ENCODE results near the gene PHOX2B. TPM values are rescaled to one million over a fixed set of nuclear protein-coding genes. Genes with fewer than 3 reads are reported as not detected.

The PHOX2B gene
- total RNA-seq, 2 donors from 2014 or later, result 0.56 TPM; not detected in 1

- no peak for TF ChIP-seq CTCF (IDR thresholded peaks at IDR 0.05)
- H3K27me3 ChIP-seq, result no peaks in the 10 kb centered on the region
These were observed 23.3 kb downstream of the PHOX2B start for GRCh38 chr4:41725254-41725653.

GRCh38 chr4:41723286-41723685, 25.2 kb downstream of the PHOX2B start:
- H3K4me3 ChIP-seq, result no peak overlapping the region
- no peak for TF ChIP-seq CTCF (IDR thresholded peaks at IDR 0.05)
- H3K4me1 ChIP-seq, result no peaks in the 10 kb centered on the region
- H3K36me3 ChIP-seq, result no peaks in the 10 kb centered on the region
- intact Hi-C loops (cut with DNase I), result no loop called here
- DNase-seq, result no peak
- H3K27ac ChIP-seq, result no peak overlapping the region
- H3K9me3 ChIP-seq, result no peaks in the 10 kb centered on the region
- no peaks in the 10 kb centered on the region for H3K27me3 ChIP-seq
- no peak overlapping the region for H3K9ac ChIP-seq (ENCODE audit: low read depth in 2 of 2, low read length in 2 of 2)

More at GRCh38 chr4:41725254-41725653, 23.3 kb downstream of the PHOX2B start:
- H3K9me3 ChIP-seq, result no peaks in the 10 kb centered on the region
- no peak for DNase-seq
- no peak overlapping the region for H3K27ac ChIP-seq
- no peaks in the 10 kb centered on the region for H3K36me3 ChIP-seq
- H3K4me1 ChIP-seq, result no peaks in the 10 kb centered on the region
- intact Hi-C loops (cut with DNase I), result no loop called here
- H3K9ac ChIP-seq (ENCODE audit: low read depth in 2 of 2, low read length in 2 of 2), result no peak overlapping the region
- H3K4me3 ChIP-seq, result no peak overlapping the region

GRCh38 chr4:41722181-41722580, 26.3 kb downstream of the PHOX2B start:
- Histone ChIP-seq H3K4me1 (no peaks in the 10 kb centered on the region), H3K9me3 (no peaks in the 10 kb centered on the region), H3K27me3 (no peaks in the 10 kb centered on the region), H3K4me3 (no peak overlapping the region), H3K36me3 (no peaks in the 10 kb centered on the region), H3K9ac (ENCODE audit: low read depth in 2 of 2, low read length in 2 of 2) (no peak overlapping the region), H3K27ac (no peak overlapping the region)
- DNase-seq, result no peak
- intact Hi-C loops (cut with DNase I), result no loop called here
- TF ChIP-seq CTCF (IDR thresholded peaks at IDR 0.05), result no peak

GRCh38 chr4:41719417-41719816, 29.1 kb downstream of the PHOX2B start:
- H3K36me3 ChIP-seq, result no peaks in the 10 kb centered on the region
- H3K27ac ChIP-seq, result no peak overlapping the region
- DNase-seq, result no peak
- intact Hi-C loops (cut with DNase I), result no loop called here
- no peaks in the 10 kb centered on the region for H3K27me3 ChIP-seq
- H3K9me3 ChIP-seq, result no peaks in the 10 kb centered on the region
- H3K9ac ChIP-seq (ENCODE audit: low read depth in 2 of 2, low read length in 2 of 2), result no peak overlapping the region
- H3K4me3 ChIP-seq, result no peak overlapping the region
- no peak for TF ChIP-seq CTCF (IDR thresholded peaks at IDR 0.05)
- no peaks in the 10 kb centered on the region for H3K4me1 ChIP-seq

GRCh38 chr4:41718907-41719306, 29.6 kb downstream of the PHOX2B start:
- no peaks in the 10 kb centered on the region for H3K27me3 ChIP-seq
- H3K4me1 ChIP-seq, result no peaks in the 10 kb centered on the region
- no peak overlapping the region for H3K27ac ChIP-seq
- no peak overlapping the region for H3K4me3 ChIP-seq
- no peak for DNase-seq
- H3K9ac ChIP-seq (ENCODE audit: low read depth in 2 of 2, low read length in 2 of 2), result no peak overlapping the region
- H3K36me3 ChIP-seq, result no peaks in the 10 kb centered on the region
- intact Hi-C loops (cut with DNase I), result no loop called here
- no peaks in the 10 kb centered on the region for H3K9me3 ChIP-seq
- no peak for TF ChIP-seq CTCF (IDR thresholded peaks at IDR 0.05)

- Histone ChIP-seq H3K4me1 (no peaks in the 10 kb centered on the region), H3K27me3 (no peaks in the 10 kb centered on the region), H3K9me3 (no peaks in the 10 kb centered on the region), H3K9ac (ENCODE audit: low read depth in 2 of 2, low read length in 2 of 2) (no peak overlapping the region), H3K27ac (no peak overlapping the region), H3K4me3 (no peak overlapping the region), H3K36me3 (no peaks in the 10 kb centered on the region)
- no peak for TF ChIP-seq CTCF (IDR thresholded peaks at IDR 0.05)
- DNase-seq, result no peak
- intact Hi-C loops (cut with DNase I), result no loop called here
These were observed 33.4 kb downstream of the PHOX2B start for GRCh38 chr4:41715155-41715554.

All from colonic mucosa (tissue), 4 donors.